GM20431 (cell line): Measurements from ENCODE around the gene ABCA3.

ENCODE experiments used
- in situ Hi-C: fragments of 300-500 bp; cut with MseI, MboI; formaldehyde crosslinking; loops from one replicate; pipeline ENCODE4 v1.15.0; 2020; ENCODE audit warnings: low sequenced_read_pairs; ENCODE audit not compliant: unreplicated experiment

ABCA3 gene

GRCh38 chr16:2238150-2238837 lies 102.2 kb downstream of the ABCA3 start:
- in situ Hi-C loops = no loop called here

- in situ Hi-C loops = no loop called here
These were observed 102.9 kb downstream of the ABCA3 start for GRCh38 chr16:2237493-2238149.

DNA sequence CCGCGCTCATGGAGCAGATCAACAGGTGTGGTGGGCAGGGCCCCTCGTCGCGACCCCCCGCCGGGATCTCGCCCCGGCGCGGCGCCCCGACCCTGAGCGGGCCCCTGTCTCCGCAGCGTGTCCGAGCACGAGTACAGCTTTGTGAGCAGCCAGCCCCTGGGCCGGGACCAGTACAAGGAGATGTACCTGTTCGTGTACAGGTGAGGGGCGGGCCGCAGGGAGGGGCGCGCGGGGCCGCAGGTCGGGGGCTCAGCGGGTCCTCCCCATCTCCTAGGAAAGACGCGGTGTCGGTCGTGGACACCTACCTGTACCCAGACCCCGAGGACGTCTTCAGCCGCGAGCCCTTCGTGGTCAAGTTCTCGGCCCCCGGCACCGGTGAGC lies 103.4 kb downstream of the ABCA3 start:
- in situ Hi-C loops = no loop called here

DNA sequence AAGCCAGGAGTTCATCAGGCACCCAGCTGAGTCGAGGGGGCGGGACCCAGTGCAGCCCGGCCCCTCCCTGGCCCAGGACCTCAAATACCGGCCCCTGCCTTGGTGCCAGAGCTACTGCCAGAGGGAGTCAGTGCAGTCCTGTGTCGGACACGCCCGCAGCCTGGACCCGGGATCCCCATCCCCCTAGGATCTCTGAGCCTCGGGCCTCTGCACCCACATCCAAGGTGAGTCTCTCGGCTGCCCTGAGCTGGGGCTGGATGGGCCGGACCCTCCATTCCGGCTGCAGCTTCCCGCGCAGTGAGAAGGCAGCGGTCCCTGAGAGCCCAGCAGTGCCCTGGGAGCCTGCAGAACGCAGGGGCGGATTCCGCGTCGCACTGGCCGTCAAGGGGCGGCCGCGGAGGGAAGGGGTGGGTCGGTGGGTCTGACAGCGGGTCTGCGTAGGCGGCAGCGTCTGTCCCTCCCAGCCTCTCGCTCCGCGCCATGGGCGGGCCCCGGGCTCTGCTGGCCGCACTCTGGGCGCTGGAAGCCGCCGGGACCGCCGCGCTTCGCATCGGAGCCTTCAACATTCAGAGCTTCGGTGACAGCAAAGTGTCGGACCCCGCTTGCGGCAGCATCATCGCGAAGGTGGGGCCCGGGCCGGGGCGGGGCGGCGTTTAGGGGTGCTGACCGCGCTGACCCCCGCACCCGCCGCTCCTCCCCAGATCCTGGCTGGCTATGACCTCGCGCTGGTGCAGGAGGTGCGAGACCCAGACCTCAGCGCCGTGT lies 104.0 kb downstream of the ABCA3 start, which contains the start of gene DNASE1L2:
DNASE1L2 (plus strand) TSS at position 108 of the 765 bp plus-strand sequence; CDS start at position 481, 373 bp downstream.
- in situ Hi-C loops = no loop called here

GRCh38 chr16:2235695-2236336 lies 104.7 kb downstream of the ABCA3 start:
- in situ Hi-C loops = no loop called here

GRCh38 chr16:2235234-2235651 lies 105.3 kb downstream of the ABCA3 start:
- in situ Hi-C loops = no loop called here

DNA sequence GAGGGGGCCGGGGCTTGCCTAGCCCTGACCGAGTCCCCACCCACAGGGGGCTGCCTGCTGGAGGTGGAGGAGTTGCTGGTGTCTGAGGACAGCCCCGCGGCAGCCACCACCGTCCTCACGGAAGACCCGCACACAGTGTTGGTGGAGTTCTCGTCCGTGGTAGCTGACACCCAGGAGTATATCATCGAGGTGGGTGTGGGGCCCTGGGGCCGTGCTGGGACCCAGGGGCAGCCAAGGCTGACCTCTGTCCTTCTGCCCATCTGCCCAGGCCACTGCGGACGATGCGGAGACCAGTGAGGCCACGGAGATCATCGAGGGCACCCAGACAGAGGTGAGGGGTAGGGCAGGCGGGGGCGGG lies 105.7 kb downstream of the ABCA3 start:
- in situ Hi-C loops = no loop called here

DNA sequence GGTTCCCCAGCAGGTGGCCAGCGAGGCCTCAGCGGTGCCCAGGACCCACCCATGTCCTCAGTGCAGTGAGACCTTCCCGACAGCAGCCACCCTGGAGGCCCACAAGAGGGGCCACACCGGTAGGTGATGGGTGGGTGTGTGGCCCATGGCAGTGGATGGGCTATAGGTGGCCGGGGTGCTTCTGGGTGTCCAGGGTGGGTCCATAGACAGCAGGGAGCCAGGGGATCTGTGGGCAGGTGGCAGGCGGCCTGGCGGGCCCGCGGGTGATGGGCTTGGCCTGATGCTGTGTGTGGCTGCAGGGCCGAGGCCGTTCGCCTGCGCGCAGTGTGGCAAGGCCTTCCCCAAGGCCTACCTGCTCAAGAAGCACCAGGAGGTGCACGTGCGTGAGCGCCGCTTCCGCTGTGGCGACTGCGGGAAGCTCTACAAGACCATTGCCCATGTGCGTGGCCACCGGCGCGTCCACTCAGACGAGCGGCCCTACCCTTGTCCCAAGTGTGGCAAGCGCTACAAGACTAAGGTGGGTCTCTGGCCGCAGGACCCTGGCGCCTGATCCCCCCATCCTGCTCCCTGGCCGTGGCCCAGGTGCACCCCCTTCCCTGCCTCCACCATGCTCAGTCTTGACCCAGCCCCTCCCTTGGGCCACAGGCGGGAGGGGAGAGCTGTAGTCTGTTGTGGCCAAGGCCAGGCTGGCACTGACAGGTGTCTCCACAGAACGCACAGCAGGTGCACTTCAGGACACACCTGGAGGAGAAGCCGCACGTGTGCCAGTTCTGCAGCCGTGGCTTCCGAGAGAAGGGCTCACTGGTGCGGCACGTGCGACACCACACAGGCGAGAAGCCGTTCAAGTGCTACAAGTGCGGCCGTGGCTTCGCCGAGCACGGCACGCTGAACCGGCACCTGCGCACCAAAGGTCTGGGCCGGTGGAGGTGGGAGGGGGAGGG lies 106.4 kb downstream of the ABCA3 start:
- in situ Hi-C loops = no loop called here

GRCh38 chr16:2233046-2233775 lies 107.3 kb downstream of the ABCA3 start:
- in situ Hi-C loops = no loop called here

DNA sequence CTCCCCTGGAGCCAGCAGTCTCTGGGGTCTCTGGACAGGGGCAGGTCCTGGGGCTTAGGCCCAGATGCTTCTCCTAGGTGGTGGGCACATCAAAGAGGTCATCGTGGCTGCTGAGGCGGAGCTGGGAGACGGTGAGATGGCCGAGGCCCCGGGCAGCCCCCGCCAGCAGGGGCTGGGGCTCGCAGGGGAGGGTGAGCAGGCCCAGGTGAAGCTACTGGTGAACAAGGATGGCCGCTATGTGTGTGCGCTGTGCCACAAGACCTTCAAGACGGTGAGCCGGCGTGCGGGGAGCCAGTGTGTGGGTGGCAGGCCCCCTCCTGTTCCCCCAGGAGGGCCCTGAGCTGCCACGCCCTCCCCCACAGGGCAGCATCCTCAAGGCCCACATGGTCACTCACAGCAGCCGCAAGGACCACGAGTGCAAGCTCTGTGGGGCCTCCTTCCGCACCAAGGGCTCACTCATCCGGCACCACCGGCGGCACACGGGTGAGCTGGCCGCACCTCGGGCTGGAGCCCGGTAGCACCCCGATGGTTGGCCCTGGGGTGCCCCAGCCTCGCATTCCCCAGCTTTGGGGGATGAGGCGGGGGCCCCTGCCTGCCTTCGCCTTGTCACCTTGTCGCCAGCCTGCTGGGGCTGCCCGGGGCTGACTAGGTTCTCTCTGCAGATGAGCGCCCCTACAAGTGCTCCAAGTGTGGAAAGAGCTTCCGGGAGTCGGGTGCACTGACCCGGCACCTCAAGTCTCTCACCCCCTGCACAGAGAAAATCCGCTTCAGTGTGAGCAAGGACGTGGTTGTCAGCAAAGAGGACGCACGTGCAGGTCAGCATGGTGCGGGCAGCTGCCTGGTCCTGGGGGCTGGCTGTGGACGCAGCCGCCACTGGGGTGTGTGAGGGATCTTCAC lies 108.2 kb downstream of the ABCA3 start:
- in situ Hi-C loops = no loop called here

DNA sequence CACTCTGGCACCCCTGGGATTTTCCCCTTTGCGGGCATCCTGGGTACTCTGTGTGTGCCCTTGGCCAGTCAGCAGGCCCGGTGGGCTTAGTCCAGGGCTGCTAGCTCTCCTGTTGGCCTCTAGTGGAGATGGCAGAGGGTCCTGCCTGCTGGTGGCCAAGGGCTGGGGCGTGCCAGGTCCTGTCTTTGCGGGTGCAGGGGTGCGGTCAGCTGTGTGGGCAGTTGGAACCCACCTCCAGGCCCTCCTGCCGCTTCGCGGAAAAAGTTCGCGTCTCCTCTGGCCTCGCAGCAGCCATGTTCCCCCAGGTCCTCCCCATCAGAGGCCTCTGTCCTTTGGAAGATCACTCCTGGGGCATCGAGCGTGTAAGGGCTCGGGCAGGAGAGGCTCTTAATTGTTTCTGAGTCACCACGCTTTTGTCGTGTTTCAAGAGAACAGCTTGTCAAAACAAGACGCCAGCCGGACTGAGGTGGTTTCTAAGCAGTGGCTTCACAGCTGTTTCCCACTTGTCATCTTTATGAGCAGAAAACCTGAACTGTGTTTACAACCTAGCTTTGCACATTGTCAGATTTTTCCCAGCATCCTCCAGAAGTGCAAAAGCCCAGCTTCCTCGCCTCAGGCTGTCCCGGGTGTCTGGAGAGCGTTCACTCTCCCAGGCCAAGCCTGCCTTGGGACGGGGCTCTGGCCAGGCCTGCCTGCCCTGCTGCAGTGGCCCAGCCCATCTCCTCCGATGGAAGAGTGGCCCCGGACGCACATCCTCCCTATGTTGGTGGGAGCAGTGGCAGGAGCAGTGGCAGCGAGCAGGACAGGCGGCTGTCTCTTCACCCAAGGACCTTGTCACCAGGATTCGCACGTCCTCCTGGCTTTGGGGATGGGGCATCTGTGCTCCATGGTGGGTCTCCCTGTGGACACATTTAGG lies 109.3 kb downstream of the ABCA3 start:
- in situ Hi-C loops = no loop called here

GRCh38 chr16:2230376-2230775 lies 110.2 kb downstream of the ABCA3 start:
- in situ Hi-C loops = no loop called here

- in situ Hi-C loops = no loop called here
These were observed 110.8 kb downstream of the ABCA3 start for GRCh38 chr16:2229632-2230250.

- in situ Hi-C loops = no loop called here
These were observed 111.4 kb downstream of the ABCA3 start for GRCh38 chr16:2229091-2229490.

- in situ Hi-C loops = no loop called here
These were observed 112.2 kb downstream of the ABCA3 start for GRCh38 chr16:2228161-2228824.

- in situ Hi-C loops = no loop called here
These were observed 113.6 kb downstream of the ABCA3 start for GRCh38 chr16:2226918-2227317.
